GM21619 (cell line): ENCODE data around the gene MPPED1.

Experiments used
- ATAC-seq: cut with Tn5 transposase; IDR thresholded peaks from one replicate; pipeline ENCODE4 v1.9.1; 2021; ENCODE audit not compliant: unreplicated experiment

The MPPED1 gene

DNA sequence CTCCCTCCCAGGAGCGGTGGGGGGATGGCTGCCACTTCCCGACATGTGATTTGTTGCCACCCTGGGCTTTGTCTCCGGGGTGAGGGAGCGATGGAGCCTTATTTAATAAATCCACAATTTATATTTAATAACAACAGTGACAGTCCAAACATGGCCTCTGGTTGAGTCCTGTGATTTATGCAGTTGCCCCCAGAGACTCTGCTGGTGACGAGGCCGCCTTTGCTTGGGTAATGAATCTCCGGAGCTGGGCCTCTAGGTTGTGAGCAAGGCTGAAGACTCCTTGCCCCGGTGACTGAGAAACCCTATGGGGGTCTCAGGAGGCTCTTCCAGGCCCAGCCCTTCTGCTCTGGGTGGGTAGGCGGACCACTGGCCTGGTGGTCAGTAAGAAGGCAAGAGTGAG is 16.7 kb downstream of the MPPED1 start:
- ATAC-seq, result no peak

DNA sequence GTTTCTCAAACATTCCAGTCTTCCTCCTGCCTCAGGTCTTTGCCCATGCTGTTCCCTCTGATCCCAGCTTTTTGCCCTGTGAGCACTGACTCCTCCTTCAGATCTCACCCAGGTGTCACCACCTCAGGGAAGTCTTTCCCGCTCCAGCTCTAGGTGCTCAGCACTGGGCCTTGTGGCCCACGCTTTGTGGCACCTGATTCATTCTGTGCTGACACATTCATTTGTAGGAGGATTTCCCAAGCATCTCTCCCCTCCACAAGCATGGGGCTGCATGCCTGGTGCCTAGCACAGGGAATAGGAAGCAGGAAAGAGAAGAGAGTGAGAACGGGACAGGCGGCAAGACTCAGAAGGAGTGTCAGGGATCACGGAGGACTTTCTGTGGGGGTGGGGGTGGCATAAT is 17.6 kb downstream of the MPPED1 start:
- ATAC-seq, result no peak

DNA sequence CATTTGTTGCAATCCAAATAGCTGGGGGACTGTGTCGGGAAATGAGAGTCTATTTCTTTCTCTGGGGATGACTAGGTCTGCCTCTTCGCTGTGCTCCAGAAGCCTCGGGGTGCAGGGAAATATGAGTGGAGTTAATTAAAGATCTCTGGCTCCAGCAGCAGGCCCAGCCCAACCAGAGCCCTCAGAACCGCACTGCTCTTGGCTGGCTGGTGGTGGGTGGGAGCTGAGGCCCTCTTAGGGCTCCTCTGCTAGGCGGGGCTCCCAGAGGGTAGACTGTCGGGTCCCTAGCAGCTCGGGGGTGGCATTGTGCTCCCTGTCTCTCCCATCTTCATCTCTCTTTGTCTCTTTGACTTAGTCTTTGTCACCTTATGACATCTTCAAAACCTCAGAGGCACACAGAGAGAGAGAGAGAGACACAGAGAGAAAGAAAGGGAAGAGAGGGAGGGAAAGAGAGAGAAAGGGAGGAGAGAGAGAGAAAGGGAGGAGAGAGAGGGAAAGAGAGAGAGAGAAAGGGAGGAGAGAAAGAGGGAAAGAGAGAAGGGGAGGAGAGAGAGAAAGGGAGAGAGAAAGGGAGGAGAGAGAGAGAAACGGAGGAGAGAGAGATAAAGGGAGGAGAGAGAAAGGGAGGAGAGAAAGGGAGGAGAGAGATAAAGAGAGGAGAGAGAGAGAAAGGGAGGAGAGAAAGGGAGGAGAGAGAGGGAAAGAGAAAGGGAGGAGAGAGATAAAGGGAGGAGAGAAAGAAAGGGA is 20.2 kb downstream of the MPPED1 start:
- no peak for ATAC-seq

DNA sequence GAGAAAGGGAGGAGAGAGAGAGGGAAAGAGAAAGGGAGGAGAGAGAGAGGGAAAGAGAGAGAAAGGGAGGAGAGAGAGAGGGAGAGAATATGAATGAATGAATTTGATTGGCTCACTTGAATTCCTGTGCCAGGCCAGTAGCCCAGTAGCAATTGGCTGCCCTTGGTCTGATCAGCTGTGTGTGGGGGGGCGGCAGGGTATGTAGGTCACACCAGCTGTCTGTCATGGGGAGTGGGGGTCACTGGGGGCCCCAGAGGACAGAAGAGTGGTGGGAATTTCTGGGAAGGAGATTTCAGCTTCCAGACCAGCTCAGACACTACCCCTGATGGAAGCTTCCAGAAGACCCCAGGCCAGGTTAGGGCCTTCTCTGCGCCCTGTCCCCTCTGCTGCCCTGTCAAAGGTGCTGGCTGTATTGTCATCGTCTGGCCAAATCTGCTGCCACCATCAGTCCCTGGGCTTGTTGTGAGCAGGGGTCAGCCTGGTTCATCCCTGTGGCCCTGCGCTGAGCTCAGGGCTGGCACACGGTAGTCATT is 21.1 kb downstream of the MPPED1 start:
- ATAC-seq, result no peak

DNA sequence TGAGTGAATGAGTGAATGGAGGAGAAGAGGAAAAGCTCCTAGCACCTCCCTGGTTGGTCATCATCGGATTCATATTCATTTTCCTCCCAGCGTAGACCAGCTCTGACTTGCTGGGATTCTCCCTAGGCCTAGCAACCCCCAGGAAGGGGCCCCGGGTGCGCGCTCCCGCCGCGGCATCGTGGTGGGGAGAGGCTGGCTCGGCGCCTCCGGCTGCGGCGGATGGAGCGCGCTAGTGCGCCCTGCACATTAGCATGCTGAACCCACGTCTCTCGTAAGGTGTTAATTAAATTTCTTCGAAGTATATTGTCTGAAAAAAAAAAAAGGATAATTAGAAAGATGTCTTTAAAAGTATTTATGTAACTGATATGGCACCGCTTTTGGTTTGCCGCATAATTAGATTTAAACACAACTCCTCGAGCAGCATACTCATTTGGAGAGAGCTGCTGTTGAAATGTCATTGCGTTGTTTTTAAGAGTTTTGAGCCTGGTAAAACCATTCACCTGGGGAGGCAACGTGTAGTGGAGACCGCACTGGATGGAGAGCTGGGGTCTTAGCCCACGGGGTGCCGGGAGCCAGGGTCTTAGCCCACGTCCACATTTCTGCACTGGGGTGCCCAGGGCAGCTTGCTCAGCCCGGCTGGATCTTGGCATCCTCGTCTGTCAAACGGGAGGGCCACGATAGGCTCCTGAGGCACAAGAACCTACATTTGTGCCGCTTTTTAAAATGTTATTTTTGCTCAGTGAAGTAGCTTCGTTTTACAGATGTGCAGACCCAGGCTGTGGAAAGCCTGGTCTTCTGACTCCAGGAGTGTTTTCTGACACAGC is 21.8 kb downstream of the MPPED1 start:
- no peak for ATAC-seq

DNA sequence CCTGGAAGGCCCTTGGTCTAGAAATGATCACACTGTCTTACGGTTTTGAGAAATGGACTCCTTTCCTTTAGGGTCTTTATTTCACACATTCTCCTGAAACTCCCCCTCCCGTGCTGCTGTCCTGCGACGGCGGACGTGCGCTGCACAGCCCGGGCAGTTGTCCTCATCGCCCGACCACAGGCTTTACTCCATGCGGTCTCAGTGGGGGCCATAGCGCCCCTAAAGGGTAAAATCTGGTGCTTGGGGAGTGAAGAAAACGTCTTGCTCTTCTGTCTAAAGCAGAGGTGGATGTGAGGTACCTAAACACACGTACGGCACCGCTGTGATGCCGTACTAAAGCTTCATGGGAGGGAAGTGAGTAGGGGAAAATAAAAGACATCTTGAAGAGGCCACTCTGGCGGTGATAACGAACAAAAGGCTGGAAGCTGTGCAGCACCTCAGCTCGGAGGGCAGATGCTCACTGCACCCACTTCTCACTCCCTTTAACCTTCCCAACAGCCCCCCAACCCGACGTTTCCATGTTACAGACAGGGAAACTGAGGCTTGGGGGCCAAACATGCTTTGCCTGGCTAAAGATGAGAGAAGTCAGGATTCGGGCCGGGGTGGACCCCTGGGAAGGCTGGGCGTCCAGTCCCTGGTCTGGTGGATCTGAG is 22.6 kb downstream of the MPPED1 start:
- ATAC-seq, result no peak

DNA sequence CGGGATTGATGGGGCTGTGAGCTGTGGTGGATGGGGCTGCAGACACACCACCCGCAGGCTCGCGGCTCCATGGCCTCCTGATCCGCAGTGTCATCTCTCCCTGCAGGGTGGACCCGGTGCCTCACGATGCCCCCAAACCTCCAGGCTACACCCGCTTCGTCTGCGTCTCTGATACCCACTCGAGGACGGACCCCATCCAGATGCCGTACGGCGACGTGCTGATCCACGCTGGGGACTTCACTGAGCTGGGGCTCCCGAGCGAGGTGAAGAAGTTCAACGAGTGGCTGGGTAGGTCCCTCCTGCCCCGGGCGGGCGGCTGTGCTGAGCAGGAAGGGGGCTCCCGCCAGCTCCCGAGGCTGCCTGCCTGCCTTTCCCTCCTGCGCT is 23.1 kb downstream of the MPPED1 start:
- no peak for ATAC-seq

DNA sequence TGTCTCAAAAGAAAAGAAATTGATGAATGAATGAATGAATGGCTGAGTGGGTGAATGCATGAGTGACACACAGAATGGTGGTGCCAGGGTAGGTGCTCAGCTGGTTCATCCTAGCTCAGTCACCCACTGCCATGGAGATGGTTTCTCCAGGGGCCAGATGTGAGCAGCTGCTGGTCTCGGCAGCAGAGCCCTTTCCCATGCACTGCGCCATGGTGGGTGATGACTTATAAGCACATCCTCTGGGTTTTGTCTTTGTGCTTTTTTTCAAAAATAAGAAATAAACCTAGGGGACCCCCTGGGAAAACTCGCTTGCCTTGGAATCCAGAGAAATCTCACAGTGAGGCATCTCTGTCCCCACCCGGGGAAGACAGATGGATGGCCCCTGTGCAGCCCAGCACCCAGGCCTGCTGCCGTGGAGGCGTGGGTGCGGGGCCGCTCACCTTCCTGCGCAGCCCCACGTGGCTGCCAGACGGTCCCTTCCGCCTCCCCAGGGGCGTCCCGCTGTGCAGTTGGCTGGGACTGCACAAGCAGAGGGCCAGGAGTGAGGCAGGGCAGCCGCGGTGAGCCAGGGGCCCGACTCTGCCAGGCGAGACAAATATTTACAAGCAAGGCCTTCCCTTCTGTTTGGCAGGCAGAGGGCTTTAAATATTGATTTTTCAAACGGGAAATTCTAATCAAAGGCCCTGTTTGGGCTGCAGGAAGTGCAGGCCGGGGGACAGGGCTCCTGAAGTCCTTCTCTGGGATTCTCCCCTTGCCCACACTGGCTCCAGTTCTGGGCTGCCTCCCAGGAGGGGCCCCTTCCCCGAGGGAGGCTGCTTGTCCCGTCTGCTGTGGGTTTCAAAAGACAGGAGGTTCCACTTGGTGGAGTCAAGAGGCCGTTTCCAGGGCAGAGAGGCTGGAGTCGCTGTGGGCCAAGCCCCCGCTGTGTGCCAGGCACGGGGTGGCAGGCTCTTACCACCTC is 24.3 kb downstream of the MPPED1 start:
- no peak for ATAC-seq

DNA sequence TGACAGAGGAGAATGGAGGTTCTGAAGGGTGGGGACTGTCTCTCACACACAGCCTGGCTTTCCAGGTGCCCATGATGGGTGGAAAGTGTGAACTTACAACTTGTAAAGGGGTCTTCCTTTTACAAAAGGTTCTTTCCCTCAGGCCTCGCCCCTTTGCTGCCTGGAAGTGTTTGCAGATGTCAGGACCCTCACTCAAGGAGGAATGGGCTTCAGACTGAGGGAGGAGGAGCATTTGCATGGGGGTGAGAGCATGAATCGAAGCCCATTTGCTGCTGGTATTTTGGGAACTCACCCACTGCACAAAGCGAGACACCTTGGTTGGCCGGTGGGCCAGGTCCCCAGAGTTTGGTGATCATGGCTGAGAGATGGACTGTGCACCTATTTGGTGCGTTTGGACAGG is 25.1 kb downstream of the MPPED1 start:
- ATAC-seq, result no peak

DNA sequence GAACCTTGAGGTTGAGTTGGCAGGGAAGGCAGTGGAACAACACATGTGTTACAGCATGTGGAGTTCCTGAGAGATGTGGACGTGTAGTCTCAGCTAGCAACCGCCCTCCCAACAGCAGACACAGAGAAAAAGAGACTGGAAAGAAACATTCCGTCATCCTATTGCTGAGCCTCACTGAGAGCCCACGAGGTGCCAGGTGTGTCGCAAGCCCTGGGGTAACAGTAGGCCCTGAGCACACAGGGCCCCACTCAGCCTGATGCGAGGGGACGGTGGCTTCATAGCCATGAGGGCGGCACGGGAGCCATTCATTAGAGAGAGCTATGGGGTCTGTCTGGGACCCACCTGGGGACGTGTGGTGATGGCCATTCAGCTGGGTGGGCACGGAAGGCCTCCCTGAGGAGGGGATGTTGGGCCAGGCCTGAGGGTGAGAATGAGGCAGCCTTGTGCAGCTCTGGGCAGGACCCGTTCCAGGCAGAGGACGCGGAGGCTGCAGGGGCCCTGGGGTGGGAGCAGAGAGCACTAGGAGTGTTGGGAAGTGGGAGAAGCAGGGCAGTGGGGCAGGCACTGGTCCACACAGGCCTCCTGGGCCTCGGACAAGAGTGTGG is 26.2 kb downstream of the MPPED1 start:
- ATAC-seq, result no peak

DNA sequence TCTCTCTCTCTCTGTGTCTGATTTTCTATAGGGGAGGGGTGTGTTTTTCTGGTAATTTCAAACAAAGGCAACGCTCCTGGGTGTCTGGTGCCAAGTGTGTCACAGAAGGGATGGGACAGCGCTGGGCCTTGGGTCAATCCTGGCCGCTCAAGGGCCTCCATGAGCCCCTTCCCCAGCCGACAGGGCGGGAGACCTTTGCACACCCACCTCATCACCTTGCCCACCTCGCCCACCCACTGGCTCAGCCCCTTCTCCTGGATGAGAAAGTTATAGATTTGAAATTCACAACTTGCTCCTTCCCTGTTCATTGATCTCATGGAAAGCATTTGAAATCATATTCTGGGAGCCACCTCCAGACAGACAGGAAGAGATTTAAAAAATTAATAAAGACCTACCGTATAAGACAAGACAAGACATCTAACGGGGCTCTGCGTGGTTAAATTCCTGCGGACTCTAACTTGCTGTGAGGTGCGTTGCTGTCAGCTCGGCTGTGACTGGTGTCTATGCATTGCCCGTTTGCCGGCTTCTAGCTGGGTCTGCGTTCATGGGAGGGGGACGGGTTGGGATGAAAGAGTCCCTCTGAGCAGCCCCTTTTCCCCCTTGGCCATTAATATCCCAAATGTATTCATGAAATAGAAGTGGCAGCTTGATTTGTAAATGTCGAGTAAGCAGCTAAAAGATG is 27.0 kb downstream of the MPPED1 start:
- ATAC-seq, result no peak

DNA sequence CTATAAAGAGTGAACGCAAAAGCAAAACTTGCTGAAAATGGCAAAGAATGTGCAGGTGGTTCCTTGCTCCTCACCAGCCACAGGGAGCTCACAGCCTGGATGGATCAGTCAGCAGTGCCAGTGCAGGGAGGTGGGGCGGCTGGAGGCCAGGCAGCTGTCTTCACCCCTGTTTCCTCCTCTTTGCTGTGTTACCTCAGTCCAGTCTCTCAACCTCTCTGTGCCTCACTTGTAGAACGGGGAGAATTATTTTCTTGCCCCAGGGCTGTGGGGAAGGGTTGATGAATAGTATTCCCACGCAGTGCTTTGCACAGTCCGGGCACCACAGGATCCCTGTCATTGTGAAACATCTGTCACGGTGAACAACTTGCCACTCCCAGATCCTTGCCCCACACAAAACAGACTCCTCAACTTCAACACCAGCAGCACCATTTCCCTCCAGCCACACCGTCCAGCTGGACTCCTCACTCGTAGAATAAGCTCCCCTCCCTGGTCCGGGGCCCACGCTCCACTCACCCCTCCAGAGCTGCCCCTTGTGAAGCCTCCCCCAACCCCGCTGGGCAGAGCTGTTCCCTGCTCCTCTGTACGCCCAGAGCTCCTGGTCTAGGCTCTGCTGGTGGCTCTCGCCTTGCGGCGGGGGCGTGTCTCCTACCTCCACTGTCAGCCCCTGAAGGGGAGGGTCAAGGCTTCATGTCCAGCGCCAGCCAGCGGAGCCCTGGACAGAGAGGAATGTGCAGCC is 27.7 kb downstream of the MPPED1 start:
- ATAC-seq, result no peak

DNA sequence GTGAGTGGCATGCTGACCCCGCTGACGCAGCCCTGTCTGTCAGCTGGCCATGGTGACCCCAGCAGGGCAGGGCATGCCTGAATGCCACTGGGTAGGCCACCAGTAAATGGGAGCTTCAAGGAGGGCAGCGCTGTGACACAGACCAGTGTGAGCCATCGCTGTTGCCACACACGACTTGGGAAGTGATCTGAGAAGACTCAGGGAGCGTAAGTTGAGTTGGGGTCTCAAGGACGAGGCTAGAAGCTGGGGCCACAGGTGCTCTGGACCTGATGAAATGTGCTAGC is 28.2 kb downstream of the MPPED1 start:
- no peak for ATAC-seq

DNA sequence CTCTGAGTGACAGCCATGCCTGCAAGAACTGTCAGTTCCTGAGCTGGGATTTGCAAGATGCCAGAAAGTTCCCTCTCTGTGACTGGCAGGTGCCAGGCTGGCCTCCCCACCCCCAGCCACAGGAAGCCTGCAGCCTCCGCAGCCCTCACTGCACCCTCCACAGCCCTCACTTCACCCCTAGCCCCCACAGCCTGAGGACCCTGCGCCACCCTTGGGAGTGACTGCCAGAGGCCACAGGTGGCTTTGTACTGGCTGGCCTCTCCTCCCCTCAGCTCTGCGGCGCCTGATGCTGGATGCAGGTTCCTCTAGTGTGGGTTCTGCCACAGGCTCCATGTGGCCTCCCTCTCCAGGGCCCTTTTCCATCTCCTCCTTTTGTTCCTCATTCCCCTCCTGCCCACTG is 28.7 kb downstream of the MPPED1 start:
- ATAC-seq, result no peak

DNA sequence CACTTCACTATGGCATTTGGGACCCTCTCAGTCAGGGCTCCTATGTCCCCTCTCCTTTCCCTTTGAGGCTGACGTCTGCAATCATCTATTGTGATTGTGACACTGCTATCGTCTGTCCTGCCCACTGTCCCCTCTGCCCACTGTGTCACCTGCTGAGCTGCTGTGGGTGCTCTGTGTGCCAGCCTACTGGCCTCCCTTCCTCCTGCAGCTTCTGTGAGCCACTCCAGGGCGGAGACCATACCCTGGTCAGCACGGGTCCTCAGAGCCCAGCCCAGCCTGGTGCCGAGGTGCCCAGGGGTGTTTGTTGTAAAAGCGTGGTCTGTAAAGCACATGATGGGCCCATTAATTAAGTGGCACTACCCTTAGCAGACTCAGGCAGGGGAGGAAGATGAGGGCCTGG is 29.4 kb downstream of the MPPED1 start:
- no peak for ATAC-seq

DNA sequence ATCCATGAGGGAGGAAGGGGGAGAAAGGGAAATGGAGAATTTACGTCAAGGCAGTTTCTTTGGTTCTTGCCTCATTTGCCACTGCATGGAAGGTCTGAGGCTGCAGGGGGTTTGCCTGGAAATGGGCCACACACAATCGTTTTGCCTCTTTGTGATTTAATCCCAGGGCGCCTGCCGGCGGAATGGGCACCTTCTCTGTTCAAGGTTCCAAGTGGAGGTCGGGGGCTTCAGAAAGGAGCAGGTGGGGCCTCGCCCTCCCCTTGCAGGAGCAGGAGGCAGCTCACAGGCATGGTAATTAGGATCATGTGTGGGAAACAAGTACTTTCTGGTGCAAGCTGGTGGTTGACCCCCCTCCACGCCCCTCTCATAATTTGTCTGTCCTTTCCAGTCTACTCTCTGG is 29.9 kb downstream of the MPPED1 start:
- no peak for ATAC-seq

DNA sequence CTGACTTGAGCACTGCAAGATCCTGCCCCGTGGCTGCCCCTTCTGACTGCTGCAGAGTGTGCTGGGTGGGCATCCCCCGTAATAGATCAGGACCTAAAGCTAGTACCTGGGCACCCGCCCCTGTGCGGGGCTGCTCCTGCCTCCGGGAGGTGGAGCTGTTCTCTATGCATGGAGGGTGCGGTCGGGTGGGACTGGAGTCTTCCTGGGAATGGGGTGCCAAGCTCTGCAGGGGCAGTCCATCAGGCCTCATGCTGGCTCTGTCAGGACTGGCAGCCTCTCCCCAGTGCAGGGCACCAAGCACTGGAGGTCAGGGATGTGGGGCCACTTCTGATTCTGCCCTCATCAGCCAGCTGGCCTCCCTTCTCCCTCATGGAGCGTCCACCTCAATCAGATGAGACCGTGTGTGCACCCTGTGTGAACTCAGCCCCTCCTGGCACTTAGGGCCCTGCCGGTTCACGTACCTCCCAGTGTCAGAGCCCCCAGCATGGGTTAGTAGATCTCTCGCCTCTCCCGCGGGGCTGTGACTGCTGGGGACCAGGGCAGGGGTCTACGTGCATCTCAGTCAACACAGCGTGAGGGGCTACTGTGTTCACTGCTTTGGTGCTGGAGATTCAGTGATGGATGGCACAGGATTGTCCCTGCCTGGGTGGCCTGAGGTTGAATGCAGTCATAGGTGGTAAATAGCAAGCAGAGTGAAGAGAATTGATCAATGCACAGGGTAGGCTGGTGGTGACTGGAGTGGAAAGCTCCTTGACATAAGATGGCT is 30.8 kb downstream of the MPPED1 start:
- ATAC-seq, result no peak

DNA sequence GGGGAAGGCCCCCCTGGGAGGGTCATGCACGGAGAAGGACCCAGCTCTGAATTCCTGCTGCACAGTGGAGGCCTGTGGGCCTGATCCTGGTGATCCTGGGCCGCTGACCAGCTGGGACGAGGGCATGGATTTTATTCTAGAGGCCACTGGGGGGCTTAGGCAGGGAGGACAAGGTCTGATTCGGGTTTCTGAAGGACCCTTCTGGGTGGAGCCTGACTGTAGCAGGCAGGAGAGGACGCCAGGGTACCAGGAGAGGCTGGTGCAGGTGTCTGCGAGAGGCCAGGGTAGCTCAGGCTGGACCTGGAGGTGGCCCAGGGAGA is 31.3 kb downstream of the MPPED1 start:
- no peak for ATAC-seq
